PC-3 (cell line): ENCODE results near the gene TBCEL. TPM values are rescaled to one million over a fixed set of nuclear protein-coding genes. Genes with fewer than 3 reads are reported as not detected.

ENCODE experiments used
- ATAC-seq: fragments of 200-7000 bp; cut with Tn5 transposase; 2 replicates; pipeline ENCODE4 v1.9.1; 2020; ENCODE audit warnings: mild to moderate bottlenecking, moderate library complexity
- BruUV-seq: library from RNA; stranded (reverse); fragments of 400-500 nt; replicated peaks from 2 replicates; lab custom pipeline; 2021; lab: Mats Ljungman, UMichigan
- CTCF ChIA-PET: fragments of 300-600 bp; sonication (Branson Sonifier 250); formaldehyde crosslinking; loops from one replicate; lab custom pipeline; 2022; ENCODE audit warnings: antibody characterized with exemption; lab: Charles Lee
- POLR2A ChIA-PET: fragments of 300-600 bp; sonication (Branson Sonifier 250); formaldehyde crosslinking; loops from one replicate; lab custom pipeline; 2022; ENCODE audit warnings: antibody characterized with exemption; ENCODE audit not compliant: unreplicated experiment; lab: Charles Lee
- DNase-seq: peaks from one replicate; pipeline ENCODE4 v3.0.0-alpha.2; 2015
- H2AFZ ChIP-seq: fragments of 300-600 bp; sonication (generic); 2 replicates; pipeline ENCODE4 v1.6.0; 2016; ENCODE audit warnings: antibody characterized with exemption, low read length
- H3F3A ChIP-seq: fragments of 300-600 bp; sonication (generic); one replicate; pipeline ENCODE4 v1.6.0; 2017; ENCODE audit warnings: antibody characterized with exemption, low read length, control low read depth, mild to moderate bottlenecking; ENCODE audit not compliant: unreplicated experiment
- H3K27ac ChIP-seq: fragments of 300-600 bp; sonication (generic); 2 replicates; pipeline ENCODE4 v1.5.1; 2016; ENCODE audit warnings: mild to moderate bottlenecking, low read length
- H3K27me3 ChIP-seq: fragments of 300-600 bp; sonication (generic); 2 replicates; pipeline ENCODE4 v1.6.1; 2016; ENCODE audit warnings: low read length, mixed read lengths
- H3K36me3 ChIP-seq: fragments of 300-600 bp; sonication (generic); 2 replicates; pipeline ENCODE4 v1.6.1; 2016; ENCODE audit warnings: low read depth, mixed run types, low read length, mixed read lengths
- H3K4me1 ChIP-seq: fragments of 300-600 bp; sonication (generic); 2 replicates; pipeline ENCODE4 v1.5.1; 2016; ENCODE audit warnings: low read length; ENCODE audit not compliant: insufficient read depth
- H3K4me2 ChIP-seq: fragments of 300-600 bp; sonication (generic); 2 replicates; pipeline ENCODE4 v1.6.0; 2016; ENCODE audit warnings: low read length
- H3K4me3 ChIP-seq: fragments of 300-600 bp; sonication (generic); 2 replicates; pipeline ENCODE4 v1.5.1; 2016; ENCODE audit warnings: mild to moderate bottlenecking, low read length, mixed read lengths
- H3K79me2 ChIP-seq: fragments of 300-600 bp; sonication (generic); 2 replicates; pipeline ENCODE4 v1.6.1; 2017; ENCODE audit warnings: low read length, mixed read lengths
- H3K9ac ChIP-seq: fragments of 300-600 bp; sonication (generic); 2 replicates; pipeline ENCODE4 v1.6.0; 2016; ENCODE audit warnings: mild to moderate bottlenecking, low read length
- H3K9me2 ChIP-seq: fragments of 300-600 bp; sonication (generic); replicated peaks from 2 replicates; pipeline ENCODE4 v1.6.1; 2016; ENCODE audit warnings: mixed run types, low read length, mixed read lengths
- H3K9me3 ChIP-seq: fragments of 300-600 bp; sonication (generic); 2 replicates; pipeline ENCODE4 v1.6.1; 2016; ENCODE audit warnings: low read length, mixed read lengths
- H4K20me1 ChIP-seq: fragments of 300-600 bp; sonication (generic); 2 replicates; pipeline ENCODE4 v1.6.1; 2016; ENCODE audit warnings: low read length, mixed read lengths
- CTCF ChIP-seq: fragments of 300-600 bp; sonication (generic); conservative IDR thresholded peaks from 2 replicates; pipeline ENCODE4 v1.5.1; 2017; ENCODE audit warnings: antibody characterized with exemption, low read depth, mild to moderate bottlenecking, low read length
- EZH2 ChIP-seq: fragments of 300-600 bp; sonication (generic); IDR thresholded peaks from one replicate; pipeline ENCODE4 v1.6.1; 2017; ENCODE audit warnings: antibody characterized with exemption, mild to moderate bottlenecking, low read length; ENCODE audit not compliant: unreplicated experiment
- EZH2phosphoT487 ChIP-seq: fragments of 300-600 bp; sonication (generic); IDR thresholded peaks from 2 replicates; pipeline ENCODE4 v1.6.1; 2018; ENCODE audit warnings: mild to moderate bottlenecking, antibody characterized with exemption, low read length, borderline replicate concordance
- intact Hi-C: fragments of 100-400 bp; cut with micrococcal nuclease; formaldehyde crosslinking; loops from 2 replicates; pipeline ENCODE4 v1.9.0; 2023
- total RNA-seq: library from RNA; depleted of rRNA; stranded (reverse); fragments of >200 nt; gene quantifications from 2 replicates; pipeline ENCODE4 v1.2.3, GENCODE V29; 2014

Gene TBCEL
- total RNA-seq, 1 experiment from 2014 or later: 6.6 TPM

- no peaks in the 10 kb centered on the region for H3K79me2 ChIP-seq
- intact Hi-C loops: no loop called here
- no peak overlapping the region for H2AFZ ChIP-seq
- no peak overlapping the region for H3K4me3 ChIP-seq
- H3K27me3 ChIP-seq: peaks cover 74% of the 10 kb centered on the region
- H4K20me1 ChIP-seq: no peaks in the 10 kb centered on the region
- DNase-seq (no peak), ATAC-seq (no peak)
- no peak overlapping the region for H3K27ac ChIP-seq
- H3K36me3 ChIP-seq: no peaks in the 10 kb centered on the region
- H3K4me2 ChIP-seq: no peak overlapping the region
- H3K9ac ChIP-seq: no peak overlapping the region
- H3K9me3 ChIP-seq: no peaks in the 10 kb centered on the region
- H3K9me2 ChIP-seq: no peaks in the 10 kb centered on the region
- H3K4me1 ChIP-seq: no peaks in the 10 kb centered on the region
- BruUV-seq: no TSS peak
- H3F3A ChIP-seq: no peaks in the 10 kb centered on the region
- no peak for TF ChIP-seq CTCF
- ChIA-PET POLR2A (no interaction called here), CTCF (no interaction called here)
These were observed 19.6 kb upstream of the TBCEL start for GRCh38 chr11:121004206-121004840.

GRCh38 chr11:121006922-121007321 lies 17.0 kb upstream of the TBCEL start:
- no peaks in the 10 kb centered on the region for H3K4me1 ChIP-seq
- intact Hi-C loops: no loop called here
- H3K79me2 ChIP-seq: no peaks in the 10 kb centered on the region
- no peaks in the 10 kb centered on the region for H3K9me2 ChIP-seq
- no peak overlapping the region for H3K9ac ChIP-seq
- H3K4me3 ChIP-seq: no peak overlapping the region
- no peak for TF ChIP-seq EZH2phosphoT487
- no peak for TF ChIP-seq CTCF
- TF ChIP-seq EZH2: no peak
- POLR2A ChIA-PET: no interaction called here
- H3K9me3 ChIP-seq: no peaks in the 10 kb centered on the region
- no peak overlapping the region for H2AFZ ChIP-seq
- H3K4me2 ChIP-seq: no peak overlapping the region
- H3K27ac ChIP-seq: no peak overlapping the region
- CTCF ChIA-PET: no interaction called here
- no peak for ATAC-seq
- H3F3A ChIP-seq: no peaks in the 10 kb centered on the region
- BruUV-seq: no TSS peak
- no peaks in the 10 kb centered on the region for H4K20me1 ChIP-seq
- no peak for DNase-seq
- no peaks in the 10 kb centered on the region for H3K36me3 ChIP-seq
- peaks cover 69% of the 10 kb centered on the region for H3K27me3 ChIP-seq

GRCh38 chr11:121008551-121008950 lies 15.4 kb upstream of the TBCEL start:
- H3F3A ChIP-seq: no peaks in the 10 kb centered on the region
- BruUV-seq: no TSS peak
- no peaks in the 10 kb centered on the region for H3K4me1 ChIP-seq
- ATAC-seq (no peak), DNase-seq (no peak)
- H3K27me3 ChIP-seq: peaks cover 66% of the 10 kb centered on the region
- no peaks in the 10 kb centered on the region for H3K9me2 ChIP-seq
- H4K20me1 ChIP-seq: no peaks in the 10 kb centered on the region
- intact Hi-C loops: no loop called here
- no peak overlapping the region for H3K27ac ChIP-seq
- no peak overlapping the region for H3K4me3 ChIP-seq
- H3K9ac ChIP-seq: no peak overlapping the region
- ChIA-PET POLR2A (no interaction called here), CTCF (no interaction called here)
- H2AFZ ChIP-seq: no peak overlapping the region
- no peak overlapping the region for H3K4me2 ChIP-seq
- no peaks in the 10 kb centered on the region for H3K36me3 ChIP-seq
- no peak for TF ChIP-seq EZH2
- TF ChIP-seq EZH2phosphoT487: no peak
- no peak for TF ChIP-seq CTCF
- no peaks in the 10 kb centered on the region for H3K79me2 ChIP-seq
- no peaks in the 10 kb centered on the region for H3K9me3 ChIP-seq
